B cell (primary cell): ENCODE measurements around the gene SPPL3. TPM values are rescaled to one million over a fixed set of nuclear protein-coding genes. Genes with fewer than 3 reads are reported as not detected.
"Not testable (repeated sequence)": the region's sequence is repeated elsewhere in the genome, so short reads cannot be mapped to it uniquely, and the experiment has no call there.

Experiments used
- ATAC-seq: fragments of 200-7000 bp; cut with Tn5 transposase; one replicate; pipeline ENCODE4 v1.10.0; 2021; ENCODE audit warnings: low read depth, mild to moderate bottlenecking, moderate number of reproducible peaks, moderate library complexity
- CTCF ChIA-PET: fragments of 350-600 bp; sonication (Branson Sonifier 250); formaldehyde crosslinking; loops from one replicate; lab custom pipeline; 2021; ENCODE audit warnings: antibody characterized with exemption, inconsistent platforms; lab: Charles Lee
- POLR2A ChIA-PET: fragments of 350-600 bp; sonication (Branson Sonifier 250); formaldehyde crosslinking; loops from one replicate; lab custom pipeline; 2021; ENCODE audit warnings: antibody characterized with exemption; lab: Charles Lee
- DNase-seq: peaks from one replicate; pipeline ENCODE4 v3.0.0; 2013
- H2AFZ ChIP-seq: 2 replicates; pipeline ENCODE4 v1.6.1; 2012; ENCODE audit warnings: mild to moderate bottlenecking, low read depth, low read length; ENCODE audit not compliant: insufficient read depth, poor library complexity, severe bottlenecking
- H3K27ac ChIP-seq, 2 donors: 1 replicate in 1 of 2; 2 replicates in 1 of 2; pipeline ENCODE4 v1.5.1; 2012 to 2013; ENCODE audit warnings: low read length in 2 of 2, mild to moderate bottlenecking in 2 of 2, moderate library complexity in 1 of 2
- H3K27me3 ChIP-seq, 4 experiments: fragments of 200-600 bp in 1 of 4; sonication (generic) in 1 of 4; replicated peaks in 1 of 4; 1 replicate in 2 of 4; 2 replicates in 2 of 4; pipeline versions ENCODE4 v1.6.1 to v1.7.0; 2013 to 2016; ENCODE audit warnings: low read length in 3 of 4, mild to moderate bottlenecking in 2 of 4, mixed read lengths in 1 of 4, moderate library complexity in 1 of 4; ENCODE audit not compliant: insufficient read depth in 4 of 4, control insufficient read depth in 3 of 4; ENCODE audit errors: control extremely low read depth in 1 of 4
- H3K36me3 ChIP-seq, 2 experiments: replicated peaks in 1 of 2; 1 replicate in 1 of 2; 2 replicates in 1 of 2; pipeline versions ENCODE4 v1.6.1 to v1.7.1; 2013; ENCODE audit warnings: low read length in 1 of 2; ENCODE audit not compliant: insufficient read depth in 2 of 2, control insufficient read depth in 1 of 2; ENCODE audit errors: control extremely low read depth in 1 of 2, extremely low read depth in 1 of 2
- H3K4me1 ChIP-seq, 2 donors: fragments of 200-600 bp in 1 of 2; sonication (generic) in 1 of 2; 1 replicate in 1 of 2; 2 replicates in 1 of 2; pipeline versions ENCODE4 v1.5.1 to v1.6.1; 2013 to 2017; ENCODE audit warnings: low read length in 2 of 2; ENCODE audit not compliant: control insufficient read depth in 2 of 2, insufficient read depth in 2 of 2
- H3K4me2 ChIP-seq: replicated peaks from 2 replicates; pipeline ENCODE3; 2012; ENCODE audit warnings: mild to moderate bottlenecking, low read depth, low read length; ENCODE audit not compliant: poor library complexity, severe bottlenecking
- H3K4me3 ChIP-seq, 5 experiments: fragments of 200-600 bp in 1 of 5; sonication (generic) in 1 of 5; 1 replicate in 3 of 5; 2 replicates in 2 of 5; pipeline versions ENCODE4 v1.5.1 to v1.7.0; 2011 to 2016; ENCODE audit warnings: low read length in 4 of 5, mild to moderate bottlenecking in 4 of 5, low read depth in 2 of 5, control low read depth in 1 of 5, moderate library complexity in 1 of 5; ENCODE audit not compliant: insufficient read depth in 1 of 5; ENCODE audit errors: control extremely low read depth in 1 of 5, extremely low read depth in 1 of 5
- H3K79me2 ChIP-seq: fragments of 200-600 bp; sonication (generic); one replicate; pipeline ENCODE4 v1.6.0; 2016; ENCODE audit warnings: low read length; ENCODE audit not compliant: control insufficient read depth, insufficient read depth
- H3K9ac ChIP-seq: fragments of 200-600 bp; sonication (generic); 2 replicates; pipeline ENCODE4 v1.6.1; 2017; ENCODE audit warnings: mild to moderate bottlenecking, low read length, moderate library complexity
- H3K9me3 ChIP-seq, 3 donors: one replicate each; pipeline versions ENCODE4 v1.6.1 to v1.7.1; 2013; ENCODE audit warnings: low read length in 2 of 3; ENCODE audit not compliant: control insufficient read depth in 2 of 3, insufficient read depth in 1 of 3; ENCODE audit errors: control extremely low read depth in 1 of 3
- H4K20me1 ChIP-seq: 2 replicates; pipeline ENCODE4 v1.6.0; 2012; ENCODE audit warnings: mild to moderate bottlenecking, low read length; ENCODE audit not compliant: insufficient read depth, control insufficient read depth, poor library complexity, severe bottlenecking
- H3K27ac Mint-ChIP-seq: one replicate; pipeline ENCODE4 v1.8.0; 2021; ENCODE audit warnings: mixed read lengths
- H3K27me3 Mint-ChIP-seq: one replicate; pipeline ENCODE4 v1.8.0; 2021; ENCODE audit warnings: mixed read lengths
- H3K4me1 Mint-ChIP-seq: one replicate; pipeline ENCODE4 v1.8.0; 2021; ENCODE audit warnings: mixed read lengths
- H3K4me3 Mint-ChIP-seq: one replicate; pipeline ENCODE4 v1.8.0; 2021; ENCODE audit warnings: mixed read lengths
- H3K9me3 Mint-ChIP-seq: one replicate; pipeline ENCODE4 v1.8.0; 2022; ENCODE audit warnings: mixed read lengths; ENCODE audit not compliant: insufficient read depth
- CTCF ChIP-seq: fragments of 200-600 bp; IDR thresholded peaks from one replicate; pipeline ENCODE4 v1.8.0; 2022; ENCODE audit warnings: antibody characterized with exemption, mild to moderate bottlenecking
- EZH2 ChIP-seq: IDR thresholded peaks from 2 replicates; pipeline ENCODE4 v1.6.1; 2012; ENCODE audit warnings: borderline replicate concordance, low read depth, mild to moderate bottlenecking, moderate library complexity, low read length; ENCODE audit not compliant: insufficient read depth, poor library complexity, severe bottlenecking
- WGBS: methylation state at CpG from one replicate; pipeline ENCODE4 v1.1.5; 2013; ENCODE audit warnings: missing lambda C conversion rate; ENCODE audit not compliant: insufficient coverage; 5-methylcytosine and 5-hydroxymethylcytosine counted together
- intact Hi-C: fragments of 100-400 bp; cut with micrococcal nuclease; formaldehyde crosslinking; loops from one replicate; pipeline ENCODE4 v1.10.0; 2022
- polyA plus RNA-seq: library from polyadenylated mRNA; depleted of rRNA; stranded (reverse); fragments of >200 nt; gene quantifications from 2 replicates; pipeline ENCODE4 v1.2.3, GENCODE V29; 2012
- total RNA-seq, 2 donors: library from RNA; stranded (reverse); fragments of 120-200 nt in 1 of 2; gene quantifications; 1 replicate in 1 of 2; 2 replicates in 1 of 2; pipeline versions ENCODE4 v1.2.3 to v1.2.4, GENCODE V29; 2013 to 2022

The SPPL3 gene
- total and polyA plus RNA-seq, 2 donors (not counting 1 experiment from before 2014, with no cell fraction given) = 12.3 to 43.6 TPM

GRCh38 chr12:120841525-120841924, 62.6 kb downstream of the SPPL3 start:
- Histone ChIP-seq H3K4me1 (peaks cover 2% of the 10 kb centered on the region in 2 donors), H3K9ac (no peak overlapping the region), H3K4me3 (no peak overlapping the region), H2AFZ (no peak overlapping the region), H3K79me2 (peaks cover 83% of the 10 kb centered on the region), H3K27me3 (no peaks in the 10 kb centered on the region), H3K9me3 (no peaks in the 10 kb centered on the region), H4K20me1 (peaks cover 67% of the 10 kb centered on the region), H3K36me3 (no peaks in the 10 kb centered on the region), H3K27ac (no peak overlapping the region), H3K4me2 (no peak overlapping the region)
- intact Hi-C loops = no loop called here
- Mint-ChIP-seq H3K9me3 (no peaks in the 10 kb centered on the region), H3K4me3 (no peak overlapping the region), H3K27me3 (no peaks in the 10 kb centered on the region), H3K27ac (no peak overlapping the region), H3K4me1 (peaks cover 34% of the 10 kb centered on the region)
- POLR2A ChIA-PET = no interaction called here
- CTCF ChIA-PET = interaction anchor here (1.4 kb wide), 1 partner anchor 13 kb away, joined by 3 read pairs; no protein-coding TSS in a partner anchor
- TF ChIP-seq EZH2 (no peak), CTCF (no peak)
- WGBS = no CpG with 5 or more reads among the region's 3 CpGs
- DNase-seq (no peak), ATAC-seq (no peak)

- Histone ChIP-seq H3K4me1 (peaks cover 20 to 23% of the 10 kb centered on the region in 2 donors), H3K4me3 (no peak overlapping the region), H4K20me1 (peaks cover 68% of the 10 kb centered on the region), H3K27ac (no peak overlapping the region), H3K79me2 (peaks cover 67% of the 10 kb centered on the region), H3K9ac (no peak overlapping the region), H3K27me3 (no peaks in the 10 kb centered on the region), H3K4me2 (no peak overlapping the region), H3K36me3 (no peaks in the 10 kb centered on the region), H3K9me3 (no peaks in the 10 kb centered on the region), H2AFZ (no peak overlapping the region)
- Mint-ChIP-seq H3K27me3 (no peaks in the 10 kb centered on the region), H3K4me3 (no peak overlapping the region), H3K4me1 (peaks cover 50% of the 10 kb centered on the region), H3K27ac (no peak overlapping the region), H3K9me3 (no peaks in the 10 kb centered on the region)
- WGBS = no CpG with 5 or more reads among the region's 1 CpG
- no peak for TF ChIP-seq EZH2
- TF ChIP-seq CTCF = no peak
- DNase-seq (no peak), ATAC-seq (no peak)
- POLR2A ChIA-PET = no interaction called here
- intact Hi-C loops = no loop called here
- CTCF ChIA-PET = interaction anchor here (0.6 kb wide), 1 partner anchor 9 kb away, joined by 3 read pairs; no protein-coding TSS in a partner anchor
Observed at GRCh38 chr12:120839503-120839902, 64.7 kb downstream of the SPPL3 start.

GRCh38 chr12:120838629-120839383, 65.4 kb downstream of the SPPL3 start:
- H3K4me3 Mint-ChIP-seq, H3K4me3 ChIP-seq, H3K4me2 ChIP-seq, H2AFZ ChIP-seq, ATAC-seq, H3K9me3 ChIP-seq, H3K27ac ChIP-seq, H3K36me3 ChIP-seq, H3K27ac Mint-ChIP-seq, DNase-seq, H3K27me3 ChIP-seq, H3K9ac ChIP-seq, H3K9me3 Mint-ChIP-seq, H3K27me3 Mint-ChIP-seq, intact Hi-C loops, POLR2A ChIA-PET: not testable (repeated sequence)
- CTCF ChIA-PET = interaction anchor here (0.6 kb wide), 1 partner anchor 10 kb away, joined by 3 read pairs; no protein-coding TSS in a partner anchor
- WGBS = no CpG with 5 or more reads among the region's 4 CpGs
- peaks cover 67% of the 10 kb centered on the region for H3K79me2 ChIP-seq
- H3K4me1 Mint-ChIP-seq = peaks cover 50% of the 10 kb centered on the region
- H3K4me1 ChIP-seq = peaks cover 27 to 30% of the 10 kb centered on the region in 2 donors
- peaks cover 68% of the 10 kb centered on the region for H4K20me1 ChIP-seq
